ENCODE measurements around the gene GOPC.

The GOPC gene

DNA sequence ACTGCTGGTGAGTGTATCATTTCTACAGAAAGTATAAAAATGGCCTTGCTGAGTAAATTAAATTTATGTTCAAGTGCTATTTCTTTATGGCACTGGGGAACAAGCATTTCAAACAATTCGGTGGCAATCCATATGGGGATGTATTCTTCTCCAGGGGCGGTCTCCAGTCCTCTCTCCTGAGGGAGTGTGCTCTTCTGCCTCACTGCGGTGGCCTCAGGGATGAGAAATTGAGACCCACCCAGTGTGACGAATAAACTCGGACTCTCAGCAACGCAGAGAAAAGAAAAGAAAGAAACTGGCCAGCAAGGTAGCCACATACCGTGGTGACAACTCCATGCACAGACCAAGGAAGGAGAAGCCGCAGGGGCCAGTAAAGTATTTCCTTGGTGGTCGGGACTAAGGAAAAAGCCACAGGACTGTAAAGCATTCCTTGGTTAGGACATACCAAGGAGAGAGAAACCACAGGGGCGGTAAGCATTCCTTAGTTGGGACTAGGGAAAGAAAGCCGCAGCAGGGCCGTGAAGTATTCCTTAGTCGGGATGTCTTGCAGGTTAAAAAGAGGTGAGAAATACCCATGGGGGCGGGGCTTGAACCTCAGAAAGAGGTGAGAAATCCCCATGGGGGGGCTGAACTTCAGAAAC, 13.6 kb upstream of the GOPC start:
- Histone ChIP-seq H4K20me1 (ENCODE audit: control insufficient read depth, insufficient read depth, low read depth, low read length) (no peaks in the 10 kb centered on the region), H3K27ac (ENCODE audit: low read depth, low read length) (no peak overlapping the region), H3K27me3 (ENCODE audit: control insufficient read depth, low read length) (no peaks in the 10 kb centered on the region), H3K9me2 (replicated peaks; ENCODE audit: control insufficient read depth, low read length) (no peaks in the 10 kb centered on the region), H3K4me1 (ENCODE audit: control insufficient read depth, low read length) (no peaks in the 10 kb centered on the region), H3K4me3 (ENCODE audit: low read length) (no peak overlapping the region), H3K79me2 (ENCODE audit: control insufficient read depth, low read length) (no peaks in the 10 kb centered on the region), H3K9me3 (ENCODE audit: control insufficient read depth, insufficient read depth, low read length) (no peaks in the 10 kb centered on the region), H3F3A (ENCODE audit: control insufficient read depth, insufficient read depth) (no peaks in the 10 kb centered on the region), H3K4me2 (ENCODE audit: low read length) (no peak overlapping the region), H3K36me3 (ENCODE audit: control insufficient read depth, low read length) (no peaks in the 10 kb centered on the region)
- TF ChIP-seq CTCF (IDR thresholded peaks at IDR 0.05; ENCODE audit: low read depth, low read length, poor library complexity, severe bottlenecking) (no peak), EZH2phosphoT487 (IDR thresholded peaks at IDR 0.05; ENCODE audit: borderline replicate concordance, low read length) (no peak)

GRCh38 chr6:117613920-117614560, 11.7 kb upstream of the GOPC start:
- no peak overlapping the region for H3K4me2 ChIP-seq (ENCODE audit: low read length)
- TF ChIP-seq CTCF (IDR thresholded peaks at IDR 0.05; ENCODE audit: low read depth, low read length, poor library complexity, severe bottlenecking) (no peak), EZH2phosphoT487 (IDR thresholded peaks at IDR 0.05; ENCODE audit: borderline replicate concordance, low read length) (no peak)
- H3K4me3 ChIP-seq (ENCODE audit: low read length): no peak overlapping the region

GRCh38 chr6:117607511-117607910, 5.2 kb upstream of the GOPC start:
- H3K4me3 ChIP-seq (ENCODE audit: low read length): no peak overlapping the region
- H3F3A ChIP-seq (ENCODE audit: control insufficient read depth, insufficient read depth): no peaks in the 10 kb centered on the region
- no peaks in the 10 kb centered on the region for H3K9me3 ChIP-seq (ENCODE audit: control insufficient read depth, insufficient read depth, low read length)
- H3K4me2 ChIP-seq (ENCODE audit: low read length): no peak overlapping the region
- no peaks in the 10 kb centered on the region for H3K36me3 ChIP-seq (ENCODE audit: control insufficient read depth, low read length)
- H3K79me2 ChIP-seq (ENCODE audit: control insufficient read depth, low read length): no peaks in the 10 kb centered on the region
- no peak overlapping the region for H3K27ac ChIP-seq (ENCODE audit: low read depth, low read length)
- no peaks in the 10 kb centered on the region for H3K9me2 ChIP-seq (replicated peaks; ENCODE audit: control insufficient read depth, low read length)
- H3K27me3 ChIP-seq (ENCODE audit: control insufficient read depth, low read length): peaks cover 7% of the 10 kb centered on the region
- no peaks in the 10 kb centered on the region for H4K20me1 ChIP-seq (ENCODE audit: control insufficient read depth, insufficient read depth, low read depth, low read length)
- TF ChIP-seq EZH2phosphoT487 (IDR thresholded peaks at IDR 0.05; ENCODE audit: borderline replicate concordance, low read length): no peak
- H3K4me1 ChIP-seq (ENCODE audit: control insufficient read depth, low read length): peaks cover 14% of the 10 kb centered on the region

More at GRCh38 chr6:117613920-117614560, 11.7 kb upstream of the GOPC start:
- H3K27me3 ChIP-seq (ENCODE audit: control insufficient read depth, low read length): peaks cover 4% of the 10 kb centered on the region; the same call in 1 of the 2 replicates
- no peaks in the 10 kb centered on the region for H4K20me1 ChIP-seq (ENCODE audit: control insufficient read depth, insufficient read depth, low read depth, low read length)
- H3K36me3 ChIP-seq (ENCODE audit: control insufficient read depth, low read length): no peaks in the 10 kb centered on the region
- no peaks in the 10 kb centered on the region for H3K9me3 ChIP-seq (ENCODE audit: control insufficient read depth, insufficient read depth, low read length)
- H3K4me1 ChIP-seq (ENCODE audit: control insufficient read depth, low read length): no peaks in the 10 kb centered on the region
- H3K79me2 ChIP-seq (ENCODE audit: control insufficient read depth, low read length): no peaks in the 10 kb centered on the region
- no peaks in the 10 kb centered on the region for H3F3A ChIP-seq (ENCODE audit: control insufficient read depth, insufficient read depth)
- H3K27ac ChIP-seq (ENCODE audit: low read depth, low read length): no peak overlapping the region
- no peaks in the 10 kb centered on the region for H3K9me2 ChIP-seq (replicated peaks; ENCODE audit: control insufficient read depth, low read length)

- Histone ChIP-seq H3K27me3 (ENCODE audit: control insufficient read depth, low read length) (peaks cover 5% of the 10 kb centered on the region), H3K27ac (ENCODE audit: low read depth, low read length) (no peak overlapping the region), H3K36me3 (ENCODE audit: control insufficient read depth, low read length) (peaks cover 9% of the 10 kb centered on the region), H3K4me1 (ENCODE audit: control insufficient read depth, low read length) (peaks cover 20% of the 10 kb centered on the region), H3F3A (ENCODE audit: control insufficient read depth, insufficient read depth) (no peaks in the 10 kb centered on the region), H3K4me2 (ENCODE audit: low read length) (peak overlapping the region; percentile 55), H3K9me2 (replicated peaks; ENCODE audit: control insufficient read depth, low read length) (no peaks in the 10 kb centered on the region), H3K4me3 (ENCODE audit: low read length) (peak overlapping the region; percentile 35; the same call in 1 of the 2 replicates), H3K9me3 (ENCODE audit: control insufficient read depth, insufficient read depth, low read length) (no peaks in the 10 kb centered on the region), H4K20me1 (ENCODE audit: control insufficient read depth, insufficient read depth, low read depth, low read length) (peaks cover 9% of the 10 kb centered on the region), H3K79me2 (ENCODE audit: control insufficient read depth, low read length) (peaks cover 20% of the 10 kb centered on the region)
- no peak for TF ChIP-seq EZH2phosphoT487 (IDR thresholded peaks at IDR 0.05; ENCODE audit: borderline replicate concordance, low read length)
- peak; percentile 79 for TF ChIP-seq CTCF (IDR thresholded peaks at IDR 0.05; ENCODE audit: low read depth, low read length, poor library complexity, severe bottlenecking)
Measured at GRCh38 chr6:117605169-117605826, 3.0 kb upstream of the GOPC start.
